ENCODE measurements around the gene GMDS.

DNA sequence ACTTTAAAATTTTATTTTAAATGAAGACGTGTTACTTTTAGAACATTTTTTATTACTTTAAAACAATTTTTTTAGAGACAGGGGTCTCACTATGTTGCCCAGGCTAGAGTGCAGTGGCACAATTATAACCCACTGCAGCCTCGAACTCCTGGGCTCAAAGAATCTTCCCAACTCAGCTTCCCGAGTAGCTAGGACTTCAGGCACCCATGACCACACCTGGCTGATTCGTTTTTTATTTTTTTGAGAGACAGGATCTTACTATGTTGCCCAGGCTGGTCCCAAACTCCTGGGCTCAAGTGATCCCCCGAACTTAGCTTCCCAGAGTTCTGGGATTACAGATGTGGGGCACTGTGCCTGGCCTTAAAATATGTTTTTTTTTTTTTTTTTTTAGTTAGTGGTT, 287.7 kb downstream of the GMDS start:
- TF ChIP-seq, protein P1, sequence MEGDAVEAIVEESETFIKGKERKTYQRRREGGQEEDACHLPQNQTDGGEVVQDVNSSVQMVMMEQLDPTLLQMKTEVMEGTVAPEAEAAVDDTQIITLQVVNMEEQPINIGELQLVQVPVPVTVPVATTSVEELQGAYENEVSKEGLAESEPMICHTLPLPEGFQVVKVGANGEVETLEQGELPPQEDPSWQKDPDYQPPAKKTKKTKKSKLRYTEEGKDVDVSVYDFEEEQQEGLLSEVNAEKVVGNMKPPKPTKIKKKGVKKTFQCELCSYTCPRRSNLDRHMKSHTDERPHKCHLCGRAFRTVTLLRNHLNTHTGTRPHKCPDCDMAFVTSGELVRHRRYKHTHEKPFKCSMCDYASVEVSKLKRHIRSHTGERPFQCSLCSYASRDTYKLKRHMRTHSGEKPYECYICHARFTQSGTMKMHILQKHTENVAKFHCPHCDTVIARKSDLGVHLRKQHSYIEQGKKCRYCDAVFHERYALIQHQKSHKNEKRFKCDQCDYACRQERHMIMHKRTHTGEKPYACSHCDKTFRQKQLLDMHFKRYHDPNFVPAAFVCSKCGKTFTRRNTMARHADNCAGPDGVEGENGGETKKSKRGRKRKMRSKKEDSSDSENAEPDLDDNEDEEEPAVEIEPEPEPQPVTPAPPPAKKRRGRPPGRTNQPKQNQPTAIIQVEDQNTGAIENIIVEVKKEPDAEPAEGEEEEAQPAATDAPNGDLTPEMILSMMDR (IDR thresholded peaks at IDR 0.05), result no peak
- TF ChIP-seq EZH2 (IDR thresholded peaks at IDR 0.05; ENCODE audit: borderline replicate concordance, insufficient read depth, low read depth, low read length, poor library complexity, severe bottlenecking), result no peak
